Spleen (tissue), 11 donors: ENCODE data around the gene PLEKHH1. TPM values are rescaled to one million over a fixed set of nuclear protein-coding genes. Genes with fewer than 3 reads are reported as not detected.

Experiments used
- DNase-seq: peaks from one replicate; pipeline ENCODE4 v3.0.0-alpha.2; 2020
- H3K27ac ChIP-seq, 8 donors: fragments of 200-600 bp; sonication (generic) in 7 of 8; 1 replicate in 4 of 8; 2 replicates in 4 of 8; pipeline versions ENCODE4 v1.5.0 to v1.8.0; 2016 to 2021; ENCODE audit warnings: inconsistent platforms in 4 of 8, mild to moderate bottlenecking in 4 of 8, moderate library complexity in 1 of 8
- H3K27me3 ChIP-seq, 7 donors: fragments of 200-600 bp; sonication (generic) in 6 of 7; replicated peaks in 1 of 7; 1 replicate in 4 of 7; 2 replicates in 3 of 7; pipeline versions ENCODE4 v1.5.0 to v1.8.0; 2016 to 2021; ENCODE audit warnings: inconsistent platforms in 3 of 7, mild to moderate bottlenecking in 1 of 7
- H3K36me3 ChIP-seq, 6 donors: fragments of 200-600 bp; sonication (generic) in 5 of 6; 1 replicate in 4 of 6; 2 replicates in 2 of 6; pipeline versions ENCODE4 v1.5.0 to v1.8.0; 2016 to 2021; ENCODE audit warnings: inconsistent platforms in 2 of 6
- H3K4me1 ChIP-seq, 6 donors: fragments of 200-600 bp; sonication (generic) in 5 of 6; 1 replicate in 3 of 6; 2 replicates in 3 of 6; pipeline versions ENCODE4 v1.5.0 to v1.8.0; 2016 to 2021; ENCODE audit warnings: inconsistent platforms in 3 of 6
- H3K4me3 ChIP-seq, 8 donors: fragments of 200-600 bp; sonication (generic) in 7 of 8; 1 replicate in 4 of 8; 2 replicates in 4 of 8; pipeline versions ENCODE4 v1.5.0 to v1.8.0; 2016 to 2021; ENCODE audit warnings: inconsistent platforms in 4 of 8, mild to moderate bottlenecking in 4 of 8, moderate library complexity in 2 of 8
- H3K9me3 ChIP-seq, 8 donors: fragments of 200-600 bp; sonication (generic) in 7 of 8; 1 replicate in 4 of 8; 2 replicates in 4 of 8; pipeline versions ENCODE4 v1.5.0 to v1.8.0; 2016 to 2021; ENCODE audit warnings: inconsistent platforms in 4 of 8
- POLR2A ChIP-seq, 3 donors: fragments of 450-650 bp; IDR thresholded peaks; one replicate each; pipeline ENCODE4 v1.5.1; 2017; ENCODE audit warnings: antibody characterized with exemption in 3 of 3, mild to moderate bottlenecking in 1 of 3
- POLR2AphosphoS5 ChIP-seq, 3 donors: sonication (generic); formaldehyde crosslinking; IDR thresholded peaks; one replicate each; pipeline ENCODE4 v1.5.1; 2017; ENCODE audit warnings: antibody characterized with exemption in 3 of 3
- WGBS, 5 donors: extraction: QIAGEN DNeasy Blood & Tissue Kit in 3 of 5; methylation state at CpG; one replicate each; pipeline versions ENCODE4 v1.1.5 to v1.1.7; 2013 to 2018; 5-methylcytosine and 5-hydroxymethylcytosine counted together
- intact Hi-C: fragments of 100-400 bp; cut with DNase I; formaldehyde crosslinking; loops from one replicate; pipeline ENCODE4 v1.15.0; 2023; ENCODE audit warnings: low total_unique reads
- polyA plus RNA-seq, 3 donors: library from polyadenylated mRNA; stranded (reverse); fragments of 200-250 nt; gene quantifications; one replicate each; pipeline ENCODE4 v1.2.1, GENCODE V29; 2013
- total RNA-seq, 7 donors: library from RNA; depleted of rRNA in 3 of 7; stranded (reverse); fragments of >200 nt in 3 of 7; fragmentation: NEBNext Ultra II Directional in 4 of 7; extraction: Animal tissue kit (Norgen Biotek cat#: 25700) in 4 of 7; gene quantifications; one replicate each; pipeline versions ENCODE4 v1.1.0 to v1.2.1, GENCODE V29; 2016 to 2021
- TF ChIP-seq, protein P1 (sequence below), 11 experiments: fragments of 200-600 bp in 7 of 11; fragments of 450-650 bp in 4 of 11; sonication (generic) in 4 of 11; IDR thresholded peaks in 8 of 11; conservative IDR thresholded peaks in 3 of 11; 1 replicate in 7 of 11; 2 replicates in 4 of 11; pipeline versions ENCODE4 v1.4.0 to v1.8.0; 2016 to 2021; ENCODE audit warnings: antibody characterized with exemption in 11 of 11, inconsistent platforms in 4 of 11, mild to moderate bottlenecking in 1 of 11
- donor health status: healthy with polysubstance abuse.
- donor health status: DM: no; HTN: no; CAD: no; lungs with moderate emphysema.
- donor health status: DM: no; HTN: no; CAD: no.
- donor health status: Bipolar disorder and iron deficiency.
- donor health status: healthy.
- donor health status: DM: no; HTN: no; CAD: no.
- donor health status: DM: yes; HTN: yes; CAD: no.

The PLEKHH1 gene
- total and polyA plus RNA-seq, 10 donors: 0.56 to 7.1 (median 4.1) TPM

DNA sequence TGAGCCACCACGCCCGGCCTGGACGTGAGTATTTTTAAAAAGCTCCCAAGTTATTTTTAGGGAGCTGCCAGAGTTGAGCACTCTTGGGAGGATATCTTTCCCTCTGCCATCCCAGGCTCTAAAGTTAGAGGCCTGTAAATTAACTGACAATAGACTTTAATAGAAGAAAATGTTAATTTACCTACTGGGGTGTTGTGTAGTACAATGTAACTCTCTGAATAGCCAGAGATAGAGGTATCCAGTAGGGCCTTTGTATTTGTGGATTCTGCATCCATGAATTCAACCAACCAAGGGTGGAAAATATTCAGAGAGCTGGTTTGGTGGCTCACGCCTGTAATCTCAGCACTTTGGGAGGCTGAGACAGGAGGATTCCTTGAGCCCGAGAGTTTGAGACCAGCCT, 74.6 kb downstream of the PLEKHH1 start:
- Histone ChIP-seq H3K36me3 (no peaks in the 10 kb centered on the region), H3K27me3 (no peaks in the 10 kb centered on the region), H3K27ac (no peak overlapping the region), H3K9me3 (no peaks in the 10 kb centered on the region), H3K4me3 (no peak overlapping the region), H3K4me1 (peaks cover 0 to 10% (median 7%) of the 10 kb centered on the region in 6 donors)
- no peak for DNase-seq
- intact Hi-C loops: no loop called here
- no peak for TF ChIP-seq POLR2A (IDR thresholded peaks at IDR 0.05)
- no peak for TF ChIP-seq POLR2AphosphoS5 (IDR thresholded peaks at IDR 0.05)
- TF ChIP-seq, protein P1, sequence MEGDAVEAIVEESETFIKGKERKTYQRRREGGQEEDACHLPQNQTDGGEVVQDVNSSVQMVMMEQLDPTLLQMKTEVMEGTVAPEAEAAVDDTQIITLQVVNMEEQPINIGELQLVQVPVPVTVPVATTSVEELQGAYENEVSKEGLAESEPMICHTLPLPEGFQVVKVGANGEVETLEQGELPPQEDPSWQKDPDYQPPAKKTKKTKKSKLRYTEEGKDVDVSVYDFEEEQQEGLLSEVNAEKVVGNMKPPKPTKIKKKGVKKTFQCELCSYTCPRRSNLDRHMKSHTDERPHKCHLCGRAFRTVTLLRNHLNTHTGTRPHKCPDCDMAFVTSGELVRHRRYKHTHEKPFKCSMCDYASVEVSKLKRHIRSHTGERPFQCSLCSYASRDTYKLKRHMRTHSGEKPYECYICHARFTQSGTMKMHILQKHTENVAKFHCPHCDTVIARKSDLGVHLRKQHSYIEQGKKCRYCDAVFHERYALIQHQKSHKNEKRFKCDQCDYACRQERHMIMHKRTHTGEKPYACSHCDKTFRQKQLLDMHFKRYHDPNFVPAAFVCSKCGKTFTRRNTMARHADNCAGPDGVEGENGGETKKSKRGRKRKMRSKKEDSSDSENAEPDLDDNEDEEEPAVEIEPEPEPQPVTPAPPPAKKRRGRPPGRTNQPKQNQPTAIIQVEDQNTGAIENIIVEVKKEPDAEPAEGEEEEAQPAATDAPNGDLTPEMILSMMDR (IDR thresholded peaks at IDR 0.05 in 8 of 11, conservative IDR thresholded peaks at IDR 0.05 in 3 of 11): no peak
- WGBS, 5 donors: 89 to 96% (median 94%) methylated on average over 5 of the region's 5 CpGs

DNA sequence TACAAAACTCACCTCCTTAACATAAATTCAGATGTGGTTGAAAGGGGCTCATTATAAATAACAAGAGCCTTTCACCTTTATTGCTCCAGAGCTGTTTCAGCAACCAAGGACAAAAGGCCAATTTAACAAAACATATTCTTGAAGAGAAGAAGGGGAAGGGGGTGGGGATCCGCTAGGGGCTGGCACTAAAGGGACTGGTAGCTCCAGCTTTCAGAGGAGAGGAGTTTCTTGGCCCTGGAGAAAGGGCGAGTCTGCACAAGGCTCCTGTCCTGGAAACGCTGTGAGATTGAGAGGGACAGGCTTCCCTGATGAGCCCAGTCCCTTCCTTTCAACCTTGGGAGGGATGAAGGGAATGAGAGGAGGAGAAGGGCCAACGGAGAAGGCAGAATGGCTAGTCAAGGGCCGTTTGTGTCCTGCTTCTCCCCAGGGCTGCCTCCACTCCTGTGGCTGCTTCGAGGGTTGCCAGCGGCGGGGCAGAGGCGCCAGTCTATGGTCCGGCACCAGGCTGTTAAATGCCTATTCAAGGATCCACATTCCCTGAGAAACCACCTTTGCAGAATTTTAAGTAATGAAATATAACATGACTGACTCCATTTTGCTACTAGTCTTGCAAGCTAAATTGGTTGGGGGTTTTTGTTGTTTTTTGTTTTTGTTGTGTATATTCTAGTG, 76.7 kb downstream of the PLEKHH1 start:
- Histone ChIP-seq H3K27me3 (no peaks in the 10 kb centered on the region), H3K36me3 (no peaks in the 10 kb centered on the region), H3K27ac (no peak overlapping the region), H3K4me1 (no peaks in the 10 kb centered on the region), H3K4me3 (no peak overlapping the region), H3K9me3 (no peaks in the 10 kb centered on the region)
- DNase-seq: no peak
- intact Hi-C loops: no loop called here
- WGBS, 5 donors: 76 to 89% (median 84%) methylated on average over 10 of the region's 10 CpGs
- TF ChIP-seq POLR2A (IDR thresholded peaks at IDR 0.05): no peak
- TF ChIP-seq POLR2AphosphoS5 (IDR thresholded peaks at IDR 0.05): no peak

DNA sequence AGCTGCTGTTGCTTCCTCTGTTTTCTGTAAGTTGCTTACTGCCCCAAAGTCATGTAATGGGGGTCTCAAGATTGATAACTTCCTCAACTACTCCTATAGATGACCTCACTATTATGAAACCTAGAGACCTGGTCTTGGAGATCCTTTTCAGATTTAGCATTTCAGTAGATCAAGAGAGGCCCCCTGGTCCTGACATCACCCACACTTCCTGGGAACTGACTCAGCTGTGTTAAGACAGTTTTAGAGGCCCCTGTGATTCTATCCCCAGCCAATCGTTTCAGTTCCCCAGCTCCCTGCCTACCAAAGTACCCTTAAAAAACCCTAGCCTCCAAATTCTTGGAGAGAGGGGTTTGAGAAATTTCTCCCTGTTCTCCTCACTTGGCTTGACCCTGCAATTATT, 77.4 kb downstream of the PLEKHH1 start:
- WGBS, 5 donors: 43 to 69% (median 66%) methylated on average over 1 of the region's 1 CpG

DNA sequence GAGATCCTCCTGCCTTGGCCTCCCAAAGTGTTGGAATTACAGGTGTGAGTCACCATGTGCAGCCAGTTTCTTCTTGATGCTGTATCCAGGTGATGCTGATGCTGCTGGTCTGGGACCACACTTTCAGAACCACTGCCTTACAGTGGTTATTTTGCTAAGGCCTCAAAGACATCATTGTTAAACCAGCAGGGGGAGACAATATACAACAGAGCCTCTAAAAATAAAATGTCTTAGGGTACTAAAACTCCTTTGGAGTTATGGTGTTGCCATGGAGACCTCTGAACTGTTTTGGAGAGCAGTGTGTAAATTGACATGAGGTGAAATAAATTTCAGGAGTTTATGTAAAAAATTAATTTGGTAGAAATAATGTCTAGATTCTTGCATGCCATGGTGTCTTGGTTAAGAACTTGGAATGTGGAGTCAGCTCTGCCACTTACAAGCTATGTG, 85.5 kb downstream of the PLEKHH1 start:
- Histone ChIP-seq H3K27ac (peak overlapping the region in 3 of 8 donors; percentile 66 to 74 (median 71)), H3K27me3 (peaks cover 0 to 6% (median 0%) of the 10 kb centered on the region in 7 donors), H3K9me3 (no peaks in the 10 kb centered on the region), H3K4me3 (peak overlapping the region in 1 of 8 donors; percentile 80), H3K36me3 (no peaks in the 10 kb centered on the region), H3K4me1 (peaks cover 9 to 32% (median 20%) of the 10 kb centered on the region in 6 donors)
- no peak for DNase-seq
- intact Hi-C loops: loop anchor here (5.0 kb wide), 1 partner anchor 49 kb away; no protein-coding TSS in a partner anchor
- no peak for TF ChIP-seq POLR2AphosphoS5 (IDR thresholded peaks at IDR 0.05)
- TF ChIP-seq, protein P1 (IDR thresholded peaks at IDR 0.05 in 8 of 11, conservative IDR thresholded peaks at IDR 0.05 in 3 of 11): peak in 10 of 11 experiments; percentile 17 to 70 (median 60)
- TF ChIP-seq POLR2A (IDR thresholded peaks at IDR 0.05): no peak

More for the DNA sequence above, 77.4 kb downstream of the PLEKHH1 start:
- Histone ChIP-seq H3K27ac (no peak overlapping the region), H3K27me3 (no peaks in the 10 kb centered on the region), H3K9me3 (no peaks in the 10 kb centered on the region), H3K4me3 (no peak overlapping the region), H3K4me1 (no peaks in the 10 kb centered on the region), H3K36me3 (no peaks in the 10 kb centered on the region)
- TF ChIP-seq, protein P1 (IDR thresholded peaks at IDR 0.05 in 8 of 11, conservative IDR thresholded peaks at IDR 0.05 in 3 of 11): no peak
- no peak for TF ChIP-seq POLR2A (IDR thresholded peaks at IDR 0.05)
- TF ChIP-seq POLR2AphosphoS5 (IDR thresholded peaks at IDR 0.05): no peak
- DNase-seq: no peak
- intact Hi-C loops: no loop called here
